Esophagus muscularis mucosa (tissue), 4 donors: ENCODE results near the gene RETSAT. TPM values are rescaled to one million over a fixed set of nuclear protein-coding genes. Genes with fewer than 3 reads are reported as not detected.
A peak's percentile ranks its signal among the peaks of the same experiment; 100 is the strongest.

Source experiments
- DNase-seq: peaks from one replicate; pipeline ENCODE4 v3.0.0-alpha.2; 2017; ENCODE audit errors: extremely low spot score
- H3K27ac ChIP-seq, 4 donors: fragments of 200-600 bp; sonication (generic); replicated peaks in 1 of 4; 1 replicate in 3 of 4; 2 replicates in 1 of 4; pipeline ENCODE4 v1.5.1; 2016 to 2019; ENCODE audit warnings: mild to moderate bottlenecking in 1 of 4
- H3K27me3 ChIP-seq, 4 donors: fragments of 200-600 bp; sonication (generic); one replicate each; pipeline versions ENCODE4 v1.5.1 to v1.6.0; 2016 to 2019
- H3K36me3 ChIP-seq, 4 donors: fragments of 200-600 bp; sonication (generic); one replicate each; pipeline ENCODE4 v1.5.1; 2016 to 2019
- H3K4me1 ChIP-seq, 4 donors: fragments of 200-600 bp; sonication (generic); one replicate each; pipeline ENCODE4 v1.5.1; 2016 to 2019
- H3K4me3 ChIP-seq, 4 donors: fragments of 200-600 bp; sonication (generic); 1 replicate in 2 of 4; 2 replicates in 2 of 4; pipeline ENCODE4 v1.5.1; 2016 to 2019; ENCODE audit warnings: mild to moderate bottlenecking in 4 of 4, moderate library complexity in 1 of 4
- H3K9me3 ChIP-seq, 4 donors: fragments of 200-600 bp; sonication (generic); 1 replicate in 3 of 4; 2 replicates in 1 of 4; pipeline ENCODE4 v1.5.1; 2016 to 2019
- EP300 ChIP-seq: sonication (generic); formaldehyde crosslinking; IDR thresholded peaks from one replicate; pipeline ENCODE4 v1.6.1; 2017; ENCODE audit warnings: antibody characterized with exemption
- POLR2A ChIP-seq: fragments of 450-650 bp; IDR thresholded peaks from one replicate; pipeline ENCODE4 v1.6.1; 2017; ENCODE audit warnings: antibody characterized with exemption, moderate library complexity, mild to moderate bottlenecking, low read depth
- POLR2AphosphoS5 ChIP-seq, 2 donors: sonication (generic); formaldehyde crosslinking; IDR thresholded peaks; one replicate each; pipeline ENCODE4 v1.6.1; 2017; ENCODE audit warnings: antibody characterized with exemption in 2 of 2
- WGBS: methylation state at CpG from one replicate; pipeline ENCODE4 v1.1.5; 2018; 5-methylcytosine and 5-hydroxymethylcytosine counted together
- intact Hi-C: fragments of 100-400 bp; cut with DNase I; formaldehyde crosslinking; loops from one replicate; pipeline ENCODE4 v1.15.1; 2023
- total RNA-seq, 4 donors: library from RNA; depleted of rRNA; stranded (reverse); fragments of >200 nt; gene quantifications; one replicate each; pipeline versions ENCODE4 v1.1.0 to v1.2.1, GENCODE V29; 2016
- TF ChIP-seq, protein P1 (sequence below), 3 experiments: fragments of 200-600 bp in 2 of 3; fragments of 450-650 bp in 1 of 3; sonication (generic) in 2 of 3; IDR thresholded peaks; one replicate each; pipeline ENCODE4 v1.5.1; 2017 to 2019; ENCODE audit warnings: antibody characterized with exemption in 3 of 3, mild to moderate bottlenecking in 2 of 3, moderate library complexity in 1 of 3

The RETSAT gene
- total RNA-seq, 4 donors from 2014 or later, result 34.3 to 63.7 (median 45.7) TPM

DNA sequence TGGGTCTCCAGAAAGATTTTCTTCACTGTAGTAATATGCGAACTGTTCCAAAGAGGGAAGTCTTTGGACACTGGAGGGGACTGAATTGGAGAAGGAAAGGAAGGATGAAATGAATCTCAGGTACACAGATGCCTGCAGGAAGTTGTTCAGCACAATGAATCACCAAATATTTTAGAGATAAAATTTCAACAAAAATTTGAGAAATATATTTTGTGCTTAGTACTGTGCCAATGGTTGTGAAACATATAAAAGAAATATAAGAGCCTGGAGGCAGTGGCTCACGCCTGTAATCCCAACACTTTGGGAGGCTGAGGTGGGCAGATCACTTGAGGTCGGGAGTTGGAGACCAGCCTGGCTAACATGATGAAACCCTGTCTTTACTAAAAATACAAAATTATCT is 3.4 kb upstream of the RETSAT start:
- no peak for DNase-seq
- intact Hi-C loops, result no loop called here
- WGBS, result 91% methylated on average over 3 of the region's 3 CpGs
- Histone ChIP-seq H3K4me3 (no peak overlapping the region), H3K4me1 (peaks cover 20 to 50% (median 47%) of the 10 kb centered on the region in 4 donors), H3K36me3 (peaks cover 6 to 65% (median 55%) of the 10 kb centered on the region in 4 donors), H3K27ac (no peak overlapping the region), H3K9me3 (no peaks in the 10 kb centered on the region), H3K27me3 (no peaks in the 10 kb centered on the region)
- TF ChIP-seq, protein P1, sequence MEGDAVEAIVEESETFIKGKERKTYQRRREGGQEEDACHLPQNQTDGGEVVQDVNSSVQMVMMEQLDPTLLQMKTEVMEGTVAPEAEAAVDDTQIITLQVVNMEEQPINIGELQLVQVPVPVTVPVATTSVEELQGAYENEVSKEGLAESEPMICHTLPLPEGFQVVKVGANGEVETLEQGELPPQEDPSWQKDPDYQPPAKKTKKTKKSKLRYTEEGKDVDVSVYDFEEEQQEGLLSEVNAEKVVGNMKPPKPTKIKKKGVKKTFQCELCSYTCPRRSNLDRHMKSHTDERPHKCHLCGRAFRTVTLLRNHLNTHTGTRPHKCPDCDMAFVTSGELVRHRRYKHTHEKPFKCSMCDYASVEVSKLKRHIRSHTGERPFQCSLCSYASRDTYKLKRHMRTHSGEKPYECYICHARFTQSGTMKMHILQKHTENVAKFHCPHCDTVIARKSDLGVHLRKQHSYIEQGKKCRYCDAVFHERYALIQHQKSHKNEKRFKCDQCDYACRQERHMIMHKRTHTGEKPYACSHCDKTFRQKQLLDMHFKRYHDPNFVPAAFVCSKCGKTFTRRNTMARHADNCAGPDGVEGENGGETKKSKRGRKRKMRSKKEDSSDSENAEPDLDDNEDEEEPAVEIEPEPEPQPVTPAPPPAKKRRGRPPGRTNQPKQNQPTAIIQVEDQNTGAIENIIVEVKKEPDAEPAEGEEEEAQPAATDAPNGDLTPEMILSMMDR (IDR thresholded peaks at IDR 0.05), result no peak
- no peak for TF ChIP-seq POLR2A
- TF ChIP-seq EP300, result no peak
- TF ChIP-seq POLR2AphosphoS5 (IDR thresholded peaks at IDR 0.05), result no peak

DNA sequence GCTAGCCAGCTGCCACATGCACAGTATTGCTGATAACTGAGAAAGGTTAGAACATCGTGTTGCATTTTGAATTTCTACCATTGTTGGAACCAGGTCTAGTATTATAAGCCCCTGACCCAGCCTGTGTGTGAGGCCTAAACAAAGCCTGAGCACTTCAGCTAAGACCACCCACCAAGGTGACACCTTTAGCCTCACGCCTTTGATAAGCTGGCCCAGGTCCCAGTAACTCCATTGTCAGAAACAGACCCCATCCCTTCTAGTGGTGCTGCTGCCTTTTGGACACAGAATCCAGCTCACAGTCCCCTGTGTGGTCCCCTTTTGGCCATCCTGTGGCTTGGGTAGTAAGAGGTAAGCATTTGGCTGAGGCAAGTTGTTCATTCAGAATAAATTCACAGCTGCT is 1.9 kb upstream of the RETSAT start:
- TF ChIP-seq POLR2AphosphoS5 (IDR thresholded peaks at IDR 0.05), result no peak
- no peak for TF ChIP-seq EP300
- H3K36me3 ChIP-seq, result peaks cover 0 to 61% (median 46%) of the 10 kb centered on the region in 4 donors
- no peak overlapping the region for H3K27ac ChIP-seq
- WGBS, result 80% methylated on average over 2 of the region's 2 CpGs
- H3K4me3 ChIP-seq, result no peak overlapping the region
- H3K27me3 ChIP-seq, result no peaks in the 10 kb centered on the region
- intact Hi-C loops, result no loop called here
- no peaks in the 10 kb centered on the region for H3K9me3 ChIP-seq
- no peak for DNase-seq
- H3K4me1 ChIP-seq, result peaks cover 24 to 64% (median 53%) of the 10 kb centered on the region in 4 donors

DNA sequence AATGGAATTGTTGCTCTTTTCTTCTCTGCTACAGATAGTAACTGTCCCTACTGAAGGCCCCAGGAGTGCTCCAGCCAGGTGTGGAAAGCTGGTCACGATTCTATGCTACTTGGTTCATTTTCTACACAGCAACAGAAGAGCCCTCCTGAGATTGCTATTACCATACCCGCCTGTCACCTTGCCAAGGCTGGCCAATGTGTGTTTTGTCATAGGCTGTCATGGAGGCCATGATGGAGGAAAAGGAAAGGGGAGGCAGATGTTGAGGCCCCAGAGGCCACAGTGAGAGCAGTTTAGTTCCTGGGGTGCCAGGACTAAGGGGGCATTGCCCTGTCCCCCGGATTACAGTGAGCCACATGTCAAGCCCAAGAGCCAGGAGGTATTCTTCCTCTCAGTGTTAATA is 1.2 kb upstream of the RETSAT start:
- no peaks in the 10 kb centered on the region for H3K27me3 ChIP-seq
- peaks cover 6 to 65% (median 48%) of the 10 kb centered on the region in 4 donors for H3K36me3 ChIP-seq
- intact Hi-C loops, result no loop called here
- peaks cover 24 to 64% (median 53%) of the 10 kb centered on the region in 4 donors for H3K4me1 ChIP-seq
- peak overlapping the region in 2 of 4 donors; percentile 84 to 90 for H3K27ac ChIP-seq
- H3K9me3 ChIP-seq, result no peaks in the 10 kb centered on the region
- peak overlapping the region; percentile 69 to 93 (median 78) for H3K4me3 ChIP-seq
- TF ChIP-seq POLR2AphosphoS5 (IDR thresholded peaks at IDR 0.05) (no peak), EP300 (no peak), POLR2A (no peak)
- TF ChIP-seq, protein P1 (IDR thresholded peaks at IDR 0.05), result no peak
- DNase-seq, result no peak
- WGBS, result 70% methylated on average over 3 of the region's 3 CpGs

DNA sequence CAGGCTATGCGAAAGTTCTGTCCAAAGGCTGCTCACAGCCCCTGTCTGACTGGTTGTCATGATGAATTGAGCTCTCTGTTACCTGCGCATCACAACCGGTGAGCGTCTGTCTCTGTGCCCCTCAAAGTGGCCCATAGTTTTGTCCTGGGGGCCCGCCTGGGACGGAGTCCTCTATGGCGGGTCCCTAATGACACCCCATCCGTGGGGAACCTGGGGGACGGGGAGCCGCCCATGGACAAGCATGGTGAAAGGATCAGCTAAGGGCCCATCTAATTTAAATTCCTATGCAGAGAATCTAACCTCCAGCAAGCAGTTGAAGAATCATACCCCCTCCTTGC is 714 bp upstream of the RETSAT start:
- no peak for DNase-seq
- intact Hi-C loops, result no loop called here
- H3K36me3 ChIP-seq, result peaks cover 10 to 66% (median 48%) of the 10 kb centered on the region in 4 donors
- peak overlapping the region; percentile 69 to 93 (median 78) for H3K4me3 ChIP-seq
- TF ChIP-seq POLR2A (no peak), POLR2AphosphoS5 (IDR thresholded peaks at IDR 0.05) (no peak), EP300 (no peak)
- TF ChIP-seq, protein P1 (IDR thresholded peaks at IDR 0.05), result no peak
- H3K27ac ChIP-seq, result peak overlapping the region; percentile 82 to 90 (median 86)
- WGBS, result 0% methylated on average over 2 of the region's 10 CpGs
- H3K9me3 ChIP-seq, result no peaks in the 10 kb centered on the region
- no peaks in the 10 kb centered on the region for H3K27me3 ChIP-seq
- H3K4me1 ChIP-seq, result peaks cover 24 to 64% (median 53%) of the 10 kb centered on the region in 4 donors

DNA sequence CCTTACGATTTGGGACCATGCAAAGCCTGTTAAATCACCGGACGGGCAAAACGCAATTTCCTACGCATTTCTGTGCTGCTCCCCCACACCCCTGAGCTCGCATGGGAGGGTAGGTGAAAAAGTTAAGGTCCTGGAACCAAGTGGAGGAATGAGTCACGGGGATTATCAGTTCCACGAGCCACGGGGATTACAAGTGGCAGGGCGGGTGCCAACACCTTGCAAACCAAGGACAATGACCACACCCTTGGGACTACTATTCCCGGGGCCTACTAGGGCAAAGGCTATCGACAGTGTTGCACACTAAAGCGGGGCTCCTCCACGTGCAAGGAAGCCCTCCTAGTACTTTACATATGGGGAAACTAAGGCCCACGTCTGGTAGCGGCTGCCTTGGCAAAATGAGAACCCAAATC is 447 bp downstream of the RETSAT start:
- no peaks in the 10 kb centered on the region for H3K27me3 ChIP-seq
- intact Hi-C loops, result no loop called here
- DNase-seq, result no peak

More for the DNA sequence above, 447 bp downstream of the RETSAT start:
- Histone ChIP-seq H3K4me1 (peaks cover 24 to 62% (median 53%) of the 10 kb centered on the region in 4 donors), H3K36me3 (peaks cover 17 to 68% (median 52%) of the 10 kb centered on the region in 4 donors), H3K9me3 (no peaks in the 10 kb centered on the region), H3K4me3 (peak overlapping the region; percentile 69 to 93 (median 78)), H3K27ac (peak overlapping the region; percentile 82 to 90 (median 86))
- 7% methylated on average over 16 of the region's 16 CpGs for WGBS
- TF ChIP-seq POLR2A (no peak), EP300 (no peak), POLR2AphosphoS5 (IDR thresholded peaks at IDR 0.05) (no peak)
- TF ChIP-seq, protein P1 (IDR thresholded peaks at IDR 0.05), result no peak
